GM18868 (cell line): Measurements from ENCODE around the gene TDRD3.
A peak's percentile ranks its signal among the peaks of the same experiment; 100 is the strongest.

Experiments used
- ATAC-seq: cut with Tn5 transposase; IDR thresholded peaks from one replicate; pipeline ENCODE4 v1.9.1; 2021; ENCODE audit warnings: mild to moderate bottlenecking, moderate library complexity; ENCODE audit not compliant: unreplicated experiment

TDRD3 gene

DNA sequence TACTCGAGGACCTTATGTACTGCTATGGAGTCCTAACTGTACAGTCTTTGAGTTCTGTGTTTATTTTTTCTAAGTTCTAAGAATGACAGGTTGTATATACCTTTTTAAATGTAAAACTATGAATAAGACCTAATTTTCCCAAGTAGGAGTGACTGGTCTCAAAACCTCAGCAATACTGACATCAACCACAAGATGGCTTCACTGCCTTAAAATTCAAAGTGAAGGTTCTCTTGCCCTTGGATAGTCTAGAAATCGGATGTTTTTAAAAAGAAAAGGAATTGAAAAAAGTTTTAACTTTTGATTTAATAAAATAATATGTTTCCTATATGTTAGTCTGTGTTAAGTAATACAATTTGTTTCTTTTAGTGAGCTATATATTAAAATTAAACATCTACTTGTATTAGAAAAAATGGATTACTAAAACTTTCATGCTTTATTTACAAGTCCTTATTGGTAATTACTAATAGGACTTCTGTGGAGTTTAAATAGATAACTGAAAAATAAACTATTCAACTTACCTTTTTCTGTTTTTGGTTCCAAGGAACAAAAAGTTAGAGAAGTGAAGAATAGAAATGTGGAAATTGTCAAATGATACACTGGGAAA, 52.0 kb downstream of the TDRD3 start:
- peak; percentile 91 for ATAC-seq

DNA sequence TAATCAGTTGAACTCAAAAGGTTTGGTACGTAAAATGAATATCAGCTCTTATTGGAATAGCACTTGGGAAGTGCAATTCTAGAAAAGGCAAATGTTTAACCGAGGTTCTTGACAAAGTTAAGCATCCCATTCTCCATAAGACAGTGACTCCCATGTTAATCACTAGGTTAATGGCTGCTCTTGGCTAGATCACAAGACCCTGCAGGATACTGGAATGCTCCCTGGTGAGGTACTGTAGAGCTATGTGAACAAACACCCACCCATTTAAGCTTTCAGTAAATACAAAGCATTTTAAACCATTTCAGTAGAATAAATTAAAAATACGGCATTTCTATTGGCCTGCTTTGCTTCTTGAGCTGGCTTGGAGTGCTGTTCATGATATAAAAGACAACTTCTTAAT, 56.5 kb downstream of the TDRD3 start:
- no peak for ATAC-seq

DNA sequence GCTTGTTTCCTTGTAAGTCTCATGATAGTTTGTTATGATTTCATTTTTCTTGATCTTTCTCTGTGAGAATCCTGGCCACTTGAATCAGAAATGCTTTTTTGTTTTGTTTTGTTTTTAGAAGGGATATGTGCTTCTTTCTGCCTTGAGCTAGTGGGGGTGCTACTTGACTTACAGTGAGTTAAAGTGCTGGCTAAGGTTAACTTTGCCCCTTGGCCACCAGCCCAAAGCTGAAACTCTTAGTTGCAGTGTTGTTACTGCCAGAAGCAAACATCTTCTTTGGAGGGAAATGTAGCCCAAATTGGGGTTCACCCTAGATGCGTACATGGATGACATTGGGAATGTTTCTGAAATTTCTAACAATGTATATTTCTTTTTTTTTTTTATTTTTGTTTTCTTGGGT, 57.4 kb downstream of the TDRD3 start:
- ATAC-seq, result no peak

DNA sequence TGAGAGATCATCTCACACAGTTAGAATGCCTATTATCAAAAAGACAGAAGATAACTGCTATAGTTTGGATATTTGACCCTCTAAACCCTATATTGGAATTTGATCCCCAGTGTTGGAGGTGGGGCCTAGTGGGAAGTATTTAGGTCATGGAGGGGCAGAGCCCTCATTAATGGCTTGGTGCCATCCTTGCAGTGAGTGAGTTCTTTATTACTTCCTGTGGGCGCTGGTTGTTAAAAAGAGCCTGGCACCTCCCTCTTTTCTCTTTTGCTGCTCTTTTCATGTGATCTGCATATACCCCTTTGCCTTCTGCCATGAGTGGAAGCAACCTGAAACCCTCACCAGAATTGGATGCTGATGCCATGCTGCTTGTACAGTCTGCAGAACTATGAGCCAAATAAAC, 66.8 kb downstream of the TDRD3 start:
- ATAC-seq, result no peak

DNA sequence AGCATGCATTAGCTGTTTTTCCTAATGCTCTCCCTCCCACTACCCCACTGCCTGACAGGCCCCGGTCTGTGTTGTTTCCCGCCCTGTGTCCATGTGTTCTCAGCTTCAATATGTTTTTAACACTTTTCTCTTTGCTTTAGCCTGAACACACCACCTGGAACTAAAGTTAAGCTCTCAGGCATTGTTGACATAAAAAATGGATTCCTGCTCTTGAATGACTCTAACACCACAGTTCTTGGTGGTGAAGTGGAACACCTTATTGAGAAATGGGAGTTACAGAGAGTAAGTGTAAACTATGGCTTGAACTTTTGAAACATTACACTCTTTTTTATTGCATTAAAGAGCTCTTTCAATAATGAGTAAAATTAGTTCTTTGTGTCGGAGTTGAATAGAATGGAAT, 70.1 kb downstream of the TDRD3 start:
- ATAC-seq, result no peak

DNA sequence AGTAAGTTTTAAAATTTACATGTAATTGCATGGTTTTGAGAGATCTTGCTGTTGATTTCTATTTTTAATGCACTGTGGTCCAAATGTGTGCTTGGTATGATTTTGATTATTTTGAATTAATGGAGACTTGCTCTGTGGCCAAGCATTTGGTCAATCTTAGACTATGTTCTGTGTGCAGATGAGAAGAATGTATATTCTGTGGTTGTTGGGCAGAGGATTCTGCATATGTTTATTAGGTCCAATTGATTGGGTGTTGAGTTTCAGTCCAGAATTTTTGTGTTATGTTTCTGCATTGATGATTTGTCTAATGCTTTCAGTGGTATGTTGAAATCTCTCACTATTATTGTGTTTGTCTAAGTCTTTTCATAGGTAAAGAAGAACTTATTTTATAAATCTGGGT, 82.3 kb downstream of the TDRD3 start:
- no peak for ATAC-seq

DNA sequence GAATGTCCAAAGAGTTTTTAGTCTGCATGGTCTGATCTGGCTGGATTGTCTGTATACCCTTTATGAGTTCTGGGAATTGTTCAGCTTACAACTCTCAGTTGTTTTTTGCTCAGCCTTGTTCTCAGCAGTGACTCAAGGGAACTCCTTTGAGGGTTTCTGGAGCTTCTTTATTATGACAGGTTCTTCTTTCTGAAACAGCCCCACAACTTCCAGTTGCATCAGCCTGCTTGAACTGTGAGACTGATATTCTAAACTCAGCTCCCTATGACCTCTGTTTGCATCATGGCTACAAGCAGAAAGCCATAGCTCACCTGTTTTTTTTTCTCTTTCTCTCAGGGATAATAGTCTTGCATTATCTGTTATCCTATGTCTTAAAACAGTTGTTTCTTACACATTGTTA, 85.0 kb downstream of the TDRD3 start:
- no peak for ATAC-seq

DNA sequence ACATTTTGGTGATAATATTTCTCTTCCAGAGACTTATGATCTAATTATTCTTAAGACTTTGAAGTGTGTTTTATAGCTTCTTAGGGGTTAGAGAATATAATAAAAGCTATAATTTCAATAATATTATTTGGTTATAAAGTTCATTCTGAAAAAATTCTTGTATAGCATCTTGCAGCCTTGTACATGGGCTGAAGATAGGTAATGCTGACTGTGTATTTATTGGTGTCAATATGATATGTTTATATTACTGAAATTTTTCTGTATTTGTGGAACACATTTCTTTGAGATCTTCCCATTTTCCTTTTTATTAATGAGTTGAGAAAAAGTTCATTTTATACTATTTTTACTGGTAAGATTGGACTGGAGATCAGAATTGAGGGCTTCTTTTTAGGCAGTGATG, 87.8 kb downstream of the TDRD3 start:
- no peak for ATAC-seq

DNA sequence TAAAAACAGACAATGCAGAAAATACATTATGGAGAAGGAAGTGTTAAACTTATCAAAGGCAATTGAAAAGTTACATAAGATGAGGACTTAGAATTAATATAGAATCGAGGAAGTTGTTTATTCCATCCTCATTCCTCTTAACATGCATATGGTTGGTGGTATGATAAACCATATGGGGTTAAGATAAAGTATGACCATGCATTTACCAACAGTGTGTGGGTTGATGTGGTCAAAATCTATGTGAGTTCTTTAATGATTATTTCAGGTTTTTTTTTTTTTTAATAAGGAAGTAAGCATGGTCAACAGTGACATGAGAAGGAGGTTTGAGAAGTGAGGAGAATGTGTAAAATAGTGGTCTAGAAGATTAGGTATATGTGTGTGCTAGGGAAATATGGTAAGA, 94.5 kb downstream of the TDRD3 start:
- no peak for ATAC-seq

DNA sequence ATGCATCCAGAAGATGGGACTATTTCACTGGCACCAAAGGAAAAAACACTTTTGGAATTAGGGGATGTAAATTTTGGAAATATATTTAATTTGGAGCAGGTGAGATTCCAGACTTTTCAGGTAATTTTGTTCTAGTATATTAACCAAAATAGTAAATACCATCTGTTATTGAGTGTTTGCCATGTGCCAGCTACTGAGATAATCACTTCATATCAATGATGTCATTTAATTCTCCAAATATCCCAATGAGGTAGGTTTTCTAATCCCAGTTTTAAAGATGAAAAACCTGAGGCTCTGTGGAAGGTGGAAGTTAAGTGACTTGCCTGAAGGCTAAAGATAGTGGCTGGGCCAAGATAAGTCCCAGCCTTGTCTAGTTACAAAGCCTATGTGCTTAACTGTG, 95.2 kb downstream of the TDRD3 start:
- ATAC-seq, result no peak

DNA sequence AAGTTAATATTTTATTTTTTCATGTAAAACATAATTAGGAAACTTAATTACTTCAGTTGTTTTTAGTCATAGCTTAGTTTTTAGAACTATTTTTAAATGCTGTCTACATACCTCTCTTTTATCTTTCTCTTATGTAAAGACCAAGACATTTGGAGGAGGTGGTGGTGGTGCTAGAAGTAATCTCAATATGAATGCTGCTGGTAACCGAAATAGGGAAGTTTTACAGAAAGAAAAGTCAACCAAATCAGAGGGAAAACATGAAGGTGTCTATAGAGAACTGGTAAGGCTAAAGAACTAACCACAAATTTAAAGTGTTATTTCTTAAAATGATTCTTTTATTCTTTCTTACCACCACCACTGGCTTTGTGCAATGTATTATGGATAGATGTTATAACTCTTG, 97.3 kb downstream of the TDRD3 start:
- ATAC-seq, result no peak

DNA sequence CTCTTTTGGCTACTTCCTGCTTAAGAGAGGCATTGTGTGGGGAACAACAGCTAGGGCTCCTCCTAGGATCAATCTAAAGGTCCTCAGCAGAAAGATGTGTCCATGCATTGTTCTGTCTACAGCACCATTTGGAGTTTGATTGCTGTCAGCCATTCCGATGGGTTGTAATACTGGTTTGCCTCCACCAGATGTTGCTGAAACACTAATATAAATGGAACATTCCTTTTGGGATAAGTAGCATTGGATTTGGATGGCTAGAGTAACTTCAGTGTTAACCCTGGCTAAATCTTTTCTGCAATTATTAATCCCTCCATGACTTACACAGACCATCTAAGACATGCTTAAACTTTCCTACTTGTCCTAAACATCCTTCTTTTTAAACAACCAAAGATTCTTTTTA, 104.2 kb downstream of the TDRD3 start:
- ATAC-seq, result no peak

DNA sequence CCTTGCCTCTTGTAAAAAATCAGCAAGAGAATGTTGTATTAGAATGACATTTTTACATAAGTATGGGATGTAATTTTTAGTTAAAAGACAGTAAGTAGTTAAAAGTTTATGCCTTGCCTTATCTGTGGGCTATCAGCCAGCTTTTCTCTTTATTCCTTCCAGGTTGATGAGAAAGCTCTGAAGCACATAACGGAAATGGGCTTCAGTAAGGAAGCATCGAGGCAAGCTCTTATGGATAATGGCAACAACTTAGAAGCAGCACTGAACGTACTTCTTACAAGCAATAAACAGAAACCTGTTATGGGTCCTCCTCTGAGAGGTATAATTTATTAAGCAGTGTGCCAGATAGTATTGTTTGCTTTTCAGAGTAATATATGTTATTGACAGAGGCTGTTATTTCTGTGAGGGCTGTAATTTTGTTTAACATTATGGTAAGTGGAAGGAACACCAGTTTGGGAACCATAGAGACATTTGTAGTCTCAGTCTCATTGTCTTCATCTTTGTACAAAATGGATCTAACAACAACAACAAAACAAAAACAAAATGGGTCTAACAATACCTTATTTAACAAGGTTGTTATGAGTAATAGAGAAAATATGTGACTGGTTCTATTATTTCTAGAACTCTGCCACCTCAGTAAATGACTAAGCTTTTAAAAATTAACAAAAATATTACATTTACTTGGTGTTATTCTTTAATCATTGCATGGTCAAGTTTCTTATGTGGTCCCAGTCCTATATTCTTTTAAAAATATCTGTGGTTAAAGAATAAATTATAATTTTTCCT, 112.8 kb downstream of the TDRD3 start:
- no peak for ATAC-seq

DNA sequence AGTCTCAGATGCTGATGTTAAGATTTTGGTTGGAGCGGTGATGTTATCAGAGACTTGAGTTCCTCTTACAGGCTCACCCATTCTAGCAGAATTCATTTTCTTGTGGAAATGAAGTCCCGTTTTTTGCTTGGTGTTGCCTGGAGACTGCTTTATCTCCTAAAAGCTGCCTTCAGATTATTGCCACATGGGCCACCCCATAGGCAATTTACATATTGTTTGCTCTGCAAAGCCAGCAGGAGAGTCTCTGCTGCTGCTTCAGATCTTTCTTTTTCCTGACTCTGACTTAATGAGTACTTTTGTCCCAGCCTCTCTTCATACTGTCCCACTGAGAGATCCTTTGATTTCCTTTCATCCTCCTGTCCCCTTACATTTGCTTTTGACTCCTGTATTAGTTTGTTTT, 114.6 kb downstream of the TDRD3 start:
- ATAC-seq, result no peak

DNA sequence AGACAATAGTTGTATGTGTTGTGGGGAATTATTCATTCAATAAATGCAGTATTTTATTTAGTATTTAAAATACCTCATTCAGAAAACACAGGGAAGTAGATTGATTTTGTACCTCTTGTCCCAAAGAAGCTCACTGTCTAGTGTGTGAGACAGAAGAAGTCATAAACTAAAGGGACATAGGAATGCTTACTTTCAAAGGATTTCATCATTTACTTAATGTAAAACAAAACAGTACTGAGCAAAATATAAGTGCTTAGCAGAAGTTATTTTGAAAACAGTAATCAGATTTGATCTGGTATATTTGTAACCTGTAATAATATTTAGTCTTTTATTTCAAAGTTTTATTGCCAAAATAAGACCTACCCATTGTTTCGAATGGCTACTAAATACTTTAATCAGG, 117.9 kb downstream of the TDRD3 start:
- no peak for ATAC-seq

DNA sequence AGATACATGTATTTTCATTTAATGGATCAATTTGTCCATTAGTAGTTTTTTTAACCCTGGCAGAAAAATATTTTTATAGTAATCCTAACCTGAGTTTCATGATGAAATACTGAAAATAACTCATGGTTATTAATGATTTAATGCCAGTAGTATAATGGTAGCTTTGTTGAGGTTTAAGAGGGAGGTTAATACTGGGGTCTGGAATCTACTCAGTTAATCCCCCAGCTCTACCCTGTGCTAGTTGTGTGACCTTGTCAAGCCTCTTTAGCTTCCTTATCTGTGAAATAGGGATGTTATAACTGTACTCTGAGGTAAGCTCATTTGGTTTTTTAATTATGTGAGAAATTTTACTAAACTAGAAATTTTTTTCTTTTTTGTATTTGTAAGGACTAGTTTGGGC, 122.5 kb downstream of the TDRD3 start:
- ATAC-seq, result no peak

DNA sequence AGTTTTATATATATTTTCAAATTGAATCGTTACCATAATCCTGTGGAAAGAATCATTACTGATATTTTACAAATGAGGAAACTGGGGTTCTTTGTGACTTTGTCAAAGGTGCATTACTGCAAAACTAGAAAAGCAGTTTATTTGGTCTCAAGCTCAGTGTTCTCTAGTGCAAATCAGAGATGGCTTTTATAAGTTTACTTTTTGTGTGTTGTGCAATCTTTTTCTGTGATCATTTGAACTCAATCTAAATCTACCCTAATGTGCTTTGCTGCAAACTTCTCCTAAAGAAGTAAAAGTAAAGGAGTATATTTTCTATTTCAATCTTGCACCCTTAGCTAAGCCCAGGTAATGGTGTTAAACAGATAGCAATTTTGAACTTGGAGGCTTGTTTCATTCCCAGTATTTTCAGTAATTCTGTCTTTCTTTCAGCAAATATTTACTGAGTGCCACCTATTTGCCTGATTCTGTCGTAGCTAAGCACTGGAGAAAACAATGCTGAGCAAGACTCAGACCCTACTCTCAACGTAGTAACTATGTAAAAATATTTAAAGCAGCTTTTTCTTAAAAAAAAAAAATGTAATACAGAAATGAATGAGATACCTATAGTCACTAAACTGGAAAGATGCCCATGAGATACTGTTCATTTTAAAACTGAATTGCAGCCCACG, 124.0 kb downstream of the TDRD3 start:
- ATAC-seq, result no peak

DNA sequence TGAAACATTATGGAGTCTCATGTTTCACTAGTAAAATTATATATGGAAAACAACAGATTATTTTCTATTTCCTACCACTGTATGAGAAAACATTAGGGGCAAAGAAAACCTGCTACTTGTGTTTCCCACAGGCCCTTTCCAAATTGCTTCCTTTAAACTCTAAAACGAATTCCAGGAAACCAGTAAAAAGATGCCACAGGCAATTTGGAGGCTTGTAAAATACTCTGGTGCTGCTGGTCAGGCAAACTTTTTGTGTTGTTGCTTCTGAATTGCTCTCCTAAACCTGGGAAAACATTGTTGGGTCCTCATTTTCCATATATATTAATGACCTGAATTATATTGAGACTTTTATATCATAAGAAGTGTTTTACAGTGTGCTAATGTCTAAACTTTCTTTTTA, 141.5 kb downstream of the TDRD3 start:
- no peak for ATAC-seq

DNA sequence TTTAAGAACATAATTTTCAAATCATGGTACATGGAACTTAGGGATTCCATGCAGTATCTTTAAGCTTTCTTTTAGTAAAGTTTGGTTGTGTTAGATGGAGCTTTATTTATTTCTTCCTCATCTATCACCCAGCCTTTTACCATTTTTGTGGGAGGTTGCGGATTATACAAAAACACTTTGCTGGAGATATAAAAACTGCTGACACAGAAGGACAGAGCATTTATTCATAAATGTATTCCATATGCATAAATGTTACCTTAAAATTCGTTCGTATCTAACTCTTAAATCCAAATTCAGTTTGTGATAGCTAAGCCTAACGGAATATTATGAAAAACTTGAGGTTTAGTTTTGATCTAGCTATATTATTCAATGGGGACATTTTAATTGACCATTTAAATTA, 143.3 kb downstream of the TDRD3 start:
- ATAC-seq, result no peak

DNA sequence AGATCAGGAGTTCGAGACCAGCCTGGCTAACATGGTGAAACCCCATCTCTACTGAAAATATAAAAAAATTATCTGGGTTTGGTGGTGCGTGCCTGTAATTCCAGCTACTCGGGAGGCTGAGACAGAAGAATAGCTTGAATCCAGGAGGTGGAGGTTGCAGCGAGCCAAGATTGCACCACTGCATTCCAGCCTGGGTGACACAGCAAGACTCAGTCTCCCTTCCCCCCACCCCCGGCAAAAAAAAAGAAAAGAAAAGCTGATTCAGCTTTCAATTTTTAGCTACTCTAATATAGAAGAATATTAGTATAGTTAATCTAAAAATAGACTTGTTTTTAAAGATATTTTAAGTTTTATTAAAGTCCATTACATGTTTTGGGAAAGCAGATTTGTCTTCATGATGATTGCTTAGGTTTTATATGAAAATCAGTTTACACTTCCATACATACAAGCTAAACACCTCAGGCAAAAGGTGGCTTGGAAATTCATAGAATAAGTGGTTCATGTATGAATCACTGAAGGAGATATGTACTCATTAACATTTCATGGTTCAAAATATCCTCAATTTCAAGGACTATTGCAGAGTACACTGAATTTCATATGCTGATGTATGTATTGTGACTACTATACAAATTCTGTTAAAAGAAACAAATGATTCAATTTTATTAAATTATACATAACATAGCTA, 165.2 kb downstream of the TDRD3 start:
- no peak for ATAC-seq

DNA sequence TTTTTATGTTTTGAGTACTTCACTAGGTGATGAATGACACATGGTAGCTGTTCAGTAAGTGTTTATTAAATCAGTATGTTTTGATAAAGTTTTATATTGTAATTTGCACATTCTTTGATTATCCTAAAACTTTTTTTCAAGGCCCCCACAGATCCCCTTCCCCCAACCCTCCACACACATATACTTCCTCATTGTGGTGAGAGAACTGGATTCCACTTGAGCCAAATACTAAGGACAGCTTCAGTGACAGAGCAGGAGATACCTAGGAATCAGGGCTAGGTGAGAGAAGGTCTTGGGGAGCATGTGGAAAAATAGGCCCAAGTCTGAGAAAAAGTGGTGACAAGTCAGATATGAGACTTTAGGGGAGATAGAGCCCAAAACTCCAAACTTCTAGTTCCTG, 174.6 kb downstream of the TDRD3 start:
- ATAC-seq, result no peak
